Fibroblast of skin of scalp (primary cell): ENCODE data around the gene MDM2.
"Not testable (repeated sequence)": the region's sequence is repeated elsewhere in the genome, so short reads cannot be mapped to it uniquely, and the experiment has no call there.

Source experiments
- DNase-seq: peaks from one replicate; pipeline ENCODE4 v3.0.0-alpha.2; 2013

MDM2 gene

GRCh38 chr12:68786929-68787328 lies 21.0 kb upstream of the MDM2 start:
- DNase-seq = no peak

GRCh38 chr12:68788554-68789143 lies 19.3 kb upstream of the MDM2 start:
- DNase-seq = no peak

- DNase-seq = no peak
Observed at GRCh38 chr12:68789144-68789878, 18.7 kb upstream of the MDM2 start.

- DNase-seq = no peak
Observed at GRCh38 chr12:68790081-68790951, 17.7 kb upstream of the MDM2 start.

GRCh38 chr12:68790952-68791234 lies 17.1 kb upstream of the MDM2 start:
- DNase-seq = no peak

GRCh38 chr12:68791897-68792481 lies 16.0 kb upstream of the MDM2 start:
- no peak for DNase-seq

GRCh38 chr12:68792952-68793351 lies 15.0 kb upstream of the MDM2 start:
- peak; percentile 25 for DNase-seq

GRCh38 chr12:68793436-68793835 lies 14.5 kb upstream of the MDM2 start:
- DNase-seq = no peak

- DNase-seq = no peak
Observed at GRCh38 chr12:68793975-68794652, 13.9 kb upstream of the MDM2 start.

GRCh38 chr12:68794653-68795251 lies 13.2 kb upstream of the MDM2 start:
- DNase-seq = peak; percentile 39

GRCh38 chr12:68796399-68796798 lies 11.6 kb upstream of the MDM2 start:
- no peak for DNase-seq

- no peak for DNase-seq
Observed at GRCh38 chr12:68798882-68799234, 9.1 kb upstream of the MDM2 start.

- no peak for DNase-seq
Observed at GRCh38 chr12:68800294-68800693, 7.7 kb upstream of the MDM2 start.

GRCh38 chr12:68801124-68801523 lies 6.9 kb upstream of the MDM2 start:
- DNase-seq = not testable (repeated sequence)

GRCh38 chr12:68802372-68802745 lies 5.6 kb upstream of the MDM2 start:
- not testable (repeated sequence) for DNase-seq

GRCh38 chr12:68802911-68803651 lies 4.9 kb upstream of the MDM2 start:
- peak; percentile 9 for DNase-seq

- DNase-seq = no peak
Observed at GRCh38 chr12:68803948-68804656, 3.9 kb upstream of the MDM2 start.

- DNase-seq = no peak
Observed at GRCh38 chr12:68804657-68805591, 3.1 kb upstream of the MDM2 start.

GRCh38 chr12:68805592-68806120 lies 2.3 kb upstream of the MDM2 start:
- no peak for DNase-seq
